Neural progenitor cell (in vitro differentiated cells): ENCODE results near the gene MIB1.

ENCODE experiments used
- CTCF ChIP-seq: fragments of 200-600 bp; sonication (generic); IDR thresholded peaks from 2 replicates; pipeline ENCODE4 v1.5.1; 2017; ENCODE audit warnings: antibody characterized with exemption, mild to moderate bottlenecking
- EZH2phosphoT487 ChIP-seq: fragments of 200-600 bp; sonication (generic); IDR thresholded peaks from 2 replicates; pipeline ENCODE4 v1.6.1; 2017; ENCODE audit warnings: antibody characterized with exemption

GRCh38 chr18:21803495-21803894, 62.9 kb downstream of the MIB1 start:
- TF ChIP-seq EZH2phosphoT487 = no peak
- no peak for TF ChIP-seq CTCF
